Neural progenitor cell (in vitro differentiated cells): ENCODE measurements around the gene HUWE1. TPM values are rescaled to one million over a fixed set of nuclear protein-coding genes. Genes with fewer than 3 reads are reported as not detected.

Experiments used
- DNase-seq: peaks from one replicate; pipeline ENCODE4 v3.0.0-alpha.2; 2016; ENCODE audit warnings: low spot score
- H2AFZ ChIP-seq: fragments of 200-600 bp; sonication (generic); replicated peaks from 2 replicates; pipeline ENCODE4 v1.6.1; 2016; ENCODE audit warnings: antibody characterized with exemption
- H3F3A ChIP-seq: fragments of 200-600 bp; sonication (generic); 2 replicates; pipeline ENCODE4 v1.6.1; 2016; ENCODE audit warnings: antibody characterized with exemption, low read depth
- H3K27ac ChIP-seq: fragments of 200-600 bp; sonication (generic); 2 replicates; pipeline ENCODE4 v1.5.1; 2016; ENCODE audit warnings: mild to moderate bottlenecking
- H3K27me3 ChIP-seq: fragments of 200-600 bp; sonication (generic); 2 replicates; pipeline ENCODE4 v1.6.1; 2016; ENCODE audit warnings: mild to moderate bottlenecking, moderate library complexity
- H3K36me3 ChIP-seq: fragments of 200-600 bp; sonication (generic); 2 replicates; pipeline ENCODE4 v1.5.1; 2016
- H3K4me1 ChIP-seq: fragments of 200-600 bp; sonication (generic); 2 replicates; pipeline ENCODE4 v1.6.1; 2016; ENCODE audit warnings: mixed run types
- H3K4me2 ChIP-seq: fragments of 200-600 bp; sonication (generic); 2 replicates; pipeline ENCODE4 v1.6.1; 2016
- H3K4me3 ChIP-seq: fragments of 200-600 bp; sonication (generic); 2 replicates; pipeline ENCODE4 v1.5.1; 2016
- H3K79me2 ChIP-seq: fragments of 200-600 bp; sonication (generic); 2 replicates; pipeline ENCODE4 v1.6.1; 2016; ENCODE audit warnings: low read depth
- H3K9ac ChIP-seq: fragments of 200-600 bp; sonication (generic); 2 replicates; pipeline ENCODE4 v1.6.1; 2016
- H3K9me3 ChIP-seq: fragments of 200-600 bp; sonication (generic); 2 replicates; pipeline ENCODE4 v1.5.1; 2016; ENCODE audit warnings: low read depth
- H4K20me1 ChIP-seq: fragments of 200-600 bp; sonication (generic); 2 replicates; pipeline ENCODE4 v1.6.1; 2016; ENCODE audit warnings: low read depth
- H3K27ac Mint-ChIP-seq: 3 replicates; pipeline ENCODE4 v1.8.0; 2021; ENCODE audit warnings: mixed read lengths
- H3K27me3 Mint-ChIP-seq: 2 replicates; pipeline ENCODE4 v1.8.0; 2022; ENCODE audit warnings: low read depth, mild to moderate bottlenecking, inconsistent platforms, moderate library complexity, mixed read lengths; ENCODE audit not compliant: insufficient read depth
- H3K36me3 Mint-ChIP-seq: 3 replicates; pipeline ENCODE4 v1.8.0; 2021; ENCODE audit warnings: mixed read lengths
- H3K4me1 Mint-ChIP-seq: 3 replicates; pipeline ENCODE4 v1.8.0; 2021; ENCODE audit warnings: mixed read lengths
- H3K4me3 Mint-ChIP-seq: 3 replicates; pipeline ENCODE4 v1.8.0; 2021; ENCODE audit warnings: mild to moderate bottlenecking, moderate library complexity, mixed read lengths
- H3K9me3 Mint-ChIP-seq: 3 replicates; pipeline ENCODE4 v1.8.0; 2020; ENCODE audit warnings: mixed read lengths
- EZH2 ChIP-seq: fragments of 200-600 bp; sonication (generic); IDR thresholded peaks from 2 replicates; pipeline ENCODE4 v1.6.1; 2017; ENCODE audit warnings: antibody characterized with exemption, mild to moderate bottlenecking, moderate library complexity
- EZH2phosphoT487 ChIP-seq: fragments of 200-600 bp; sonication (generic); IDR thresholded peaks from 2 replicates; pipeline ENCODE4 v1.6.1; 2017; ENCODE audit warnings: antibody characterized with exemption
- total RNA-seq: library from RNA; depleted of rRNA; stranded (reverse); fragments of >200 nt; gene quantifications from 2 replicates; pipeline ENCODE4 v1.2.3, GENCODE V29; 2015; ENCODE audit warnings: low replicate concordance
- TF ChIP-seq, protein P1 (sequence below): fragments of 200-600 bp; sonication (generic); IDR thresholded peaks from 2 replicates; pipeline ENCODE4 v1.5.1; 2017; ENCODE audit warnings: antibody characterized with exemption, mild to moderate bottlenecking

Gene HUWE1
- total RNA-seq, 1 donor from 2014 or later = 149 TPM

DNA sequence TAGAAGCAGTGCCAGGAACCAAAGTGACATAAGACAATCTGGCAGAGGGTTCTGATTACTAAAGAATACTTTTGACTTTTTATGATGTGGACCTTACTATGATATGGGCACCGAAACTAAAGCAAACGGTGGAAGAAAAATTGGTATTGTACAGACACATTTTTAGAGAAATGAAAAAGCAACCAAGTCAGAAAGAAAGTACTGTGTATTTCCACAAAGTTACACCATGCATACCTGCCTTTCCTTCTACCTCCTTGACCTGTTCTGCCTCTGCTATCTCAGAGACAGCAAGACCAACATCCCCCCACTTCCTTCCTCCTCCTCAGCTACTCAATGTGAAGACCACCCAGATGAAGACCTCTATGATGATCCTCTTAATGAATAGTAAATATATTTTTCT, 88.3 kb downstream of the HUWE1 start:
- no peaks in the 10 kb centered on the region for H3K4me1 Mint-ChIP-seq
- Histone ChIP-seq H3K27me3 (no peaks in the 10 kb centered on the region), H3K4me2 (no peak overlapping the region), H2AFZ (no peak overlapping the region), H3K4me1 (no peaks in the 10 kb centered on the region), H3K4me3 (no peak overlapping the region), H3K9ac (no peak overlapping the region), H3K79me2 (no peaks in the 10 kb centered on the region), H3F3A (no peaks in the 10 kb centered on the region), H3K27ac (no peak overlapping the region), H3K36me3 (peaks cover 8% of the 10 kb centered on the region), H3K9me3 (no peaks in the 10 kb centered on the region), H4K20me1 (no peaks in the 10 kb centered on the region)
- H3K4me3 Mint-ChIP-seq = no peak overlapping the region
- no peaks in the 10 kb centered on the region for H3K27me3 Mint-ChIP-seq
- no peaks in the 10 kb centered on the region for H3K9me3 Mint-ChIP-seq
- H3K36me3 Mint-ChIP-seq = peaks cover 12% of the 10 kb centered on the region
- no peak overlapping the region for H3K27ac Mint-ChIP-seq
- DNase-seq = no peak
- TF ChIP-seq EZH2phosphoT487 = no peak
- no peak for TF ChIP-seq EZH2
- TF ChIP-seq, protein P1, sequence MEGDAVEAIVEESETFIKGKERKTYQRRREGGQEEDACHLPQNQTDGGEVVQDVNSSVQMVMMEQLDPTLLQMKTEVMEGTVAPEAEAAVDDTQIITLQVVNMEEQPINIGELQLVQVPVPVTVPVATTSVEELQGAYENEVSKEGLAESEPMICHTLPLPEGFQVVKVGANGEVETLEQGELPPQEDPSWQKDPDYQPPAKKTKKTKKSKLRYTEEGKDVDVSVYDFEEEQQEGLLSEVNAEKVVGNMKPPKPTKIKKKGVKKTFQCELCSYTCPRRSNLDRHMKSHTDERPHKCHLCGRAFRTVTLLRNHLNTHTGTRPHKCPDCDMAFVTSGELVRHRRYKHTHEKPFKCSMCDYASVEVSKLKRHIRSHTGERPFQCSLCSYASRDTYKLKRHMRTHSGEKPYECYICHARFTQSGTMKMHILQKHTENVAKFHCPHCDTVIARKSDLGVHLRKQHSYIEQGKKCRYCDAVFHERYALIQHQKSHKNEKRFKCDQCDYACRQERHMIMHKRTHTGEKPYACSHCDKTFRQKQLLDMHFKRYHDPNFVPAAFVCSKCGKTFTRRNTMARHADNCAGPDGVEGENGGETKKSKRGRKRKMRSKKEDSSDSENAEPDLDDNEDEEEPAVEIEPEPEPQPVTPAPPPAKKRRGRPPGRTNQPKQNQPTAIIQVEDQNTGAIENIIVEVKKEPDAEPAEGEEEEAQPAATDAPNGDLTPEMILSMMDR = no peak

DNA sequence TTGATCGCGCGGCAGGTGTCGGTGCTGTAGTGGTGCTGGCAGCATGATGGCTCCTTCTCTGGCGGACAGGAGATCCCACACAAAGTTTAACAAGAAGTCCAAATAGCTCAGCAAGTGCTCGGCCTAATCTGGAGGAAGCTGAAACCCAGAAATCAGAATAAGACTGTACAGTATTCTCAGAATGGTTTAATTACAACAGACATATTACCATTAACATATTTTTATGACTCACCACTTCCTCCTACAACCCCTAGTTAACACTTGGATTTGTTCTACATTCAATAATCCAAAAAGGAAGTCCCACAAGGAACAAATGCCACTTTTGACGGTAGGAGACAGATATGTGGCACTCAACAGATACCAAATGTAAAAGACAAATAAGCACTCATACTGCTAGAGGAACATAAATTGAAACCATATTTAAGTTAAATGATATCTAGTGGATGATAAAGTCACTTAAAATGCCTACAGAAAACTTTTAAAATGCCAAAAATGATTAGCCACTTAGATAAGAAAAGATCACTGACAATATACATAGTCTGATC, 91.2 kb downstream of the HUWE1 start:
- no peaks in the 10 kb centered on the region for H3K27me3 ChIP-seq
- H3K4me1 Mint-ChIP-seq = no peaks in the 10 kb centered on the region
- DNase-seq = no peak
- no peak overlapping the region for H3K27ac Mint-ChIP-seq
- H3K4me2 ChIP-seq = no peak overlapping the region
- no peaks in the 10 kb centered on the region for H4K20me1 ChIP-seq
- H3K4me3 ChIP-seq = no peak overlapping the region
- H3K4me3 Mint-ChIP-seq = no peak overlapping the region
- H3F3A ChIP-seq = no peaks in the 10 kb centered on the region
- no peak overlapping the region for H3K9ac ChIP-seq
- no peaks in the 10 kb centered on the region for H3K9me3 ChIP-seq
- H2AFZ ChIP-seq = no peak overlapping the region
- no peaks in the 10 kb centered on the region for H3K9me3 Mint-ChIP-seq
- H3K4me1 ChIP-seq = no peaks in the 10 kb centered on the region
- H3K79me2 ChIP-seq = no peaks in the 10 kb centered on the region
- H3K27ac ChIP-seq = no peak overlapping the region
- TF ChIP-seq, protein P1 = no peak
- TF ChIP-seq EZH2 (no peak), EZH2phosphoT487 (no peak)
- no peaks in the 10 kb centered on the region for H3K27me3 Mint-ChIP-seq
- peaks cover 7% of the 10 kb centered on the region for H3K36me3 ChIP-seq
- H3K36me3 Mint-ChIP-seq = peaks cover 18% of the 10 kb centered on the region

DNA sequence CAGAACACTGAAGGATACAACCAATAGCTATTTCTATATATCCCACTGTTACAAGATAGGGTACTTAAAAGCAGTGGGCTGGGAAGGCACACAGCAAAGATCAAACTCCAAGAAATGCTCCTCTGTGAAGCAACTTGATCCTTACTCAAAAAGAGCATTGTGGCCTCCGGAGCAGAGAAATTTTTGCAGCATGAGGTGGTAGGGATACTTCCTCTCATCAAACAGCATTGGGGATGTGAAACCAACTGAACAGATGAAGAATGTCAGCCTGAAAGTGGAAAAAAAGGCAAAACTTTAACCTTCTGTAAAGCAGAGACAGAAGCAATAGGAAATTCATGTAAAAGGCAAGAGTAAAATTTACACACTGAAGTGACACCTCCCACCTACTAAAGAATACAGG, 92.2 kb downstream of the HUWE1 start:
- no peaks in the 10 kb centered on the region for H3F3A ChIP-seq
- H4K20me1 ChIP-seq = no peaks in the 10 kb centered on the region
- TF ChIP-seq EZH2phosphoT487 (no peak), EZH2 (no peak)
- TF ChIP-seq, protein P1 = no peak
- H3K9me3 ChIP-seq = no peaks in the 10 kb centered on the region
- H3K9me3 Mint-ChIP-seq = no peaks in the 10 kb centered on the region
- H3K4me3 ChIP-seq = no peak overlapping the region
- no peaks in the 10 kb centered on the region for H3K27me3 ChIP-seq
- no peak overlapping the region for H3K27ac Mint-ChIP-seq
- H3K36me3 Mint-ChIP-seq = peaks cover 19% of the 10 kb centered on the region
- H3K9ac ChIP-seq = no peak overlapping the region
- no peaks in the 10 kb centered on the region for H3K27me3 Mint-ChIP-seq
- DNase-seq = no peak
- no peak overlapping the region for H2AFZ ChIP-seq
- H3K4me1 ChIP-seq = no peaks in the 10 kb centered on the region
- no peak overlapping the region for H3K4me3 Mint-ChIP-seq
- H3K27ac ChIP-seq = no peak overlapping the region
- no peaks in the 10 kb centered on the region for H3K79me2 ChIP-seq
- no peaks in the 10 kb centered on the region for H3K4me1 Mint-ChIP-seq
- no peak overlapping the region for H3K4me2 ChIP-seq
- peaks cover 13% of the 10 kb centered on the region for H3K36me3 ChIP-seq
